Trophoblast cell (in vitro differentiated cells and primary cell): ENCODE results near the gene SERPIND1.
A peak's percentile ranks its signal among the peaks of the same experiment; 100 is the strongest.

ENCODE experiments used
- DNase-seq, 2 donors: peaks; one replicate each; pipeline ENCODE4 v3.0.0-alpha.2; 2016
- H2AFZ ChIP-seq: 2 replicates; pipeline ENCODE4 v1.6.1; 2013; ENCODE audit warnings: low read length, moderate library complexity, mild to moderate bottlenecking; ENCODE audit not compliant: insufficient read depth, poor library complexity
- H2AK5ac ChIP-seq: 2 replicates; pipeline ENCODE4 v1.6.1; 2013; ENCODE audit warnings: mild to moderate bottlenecking, low read length
- H2BK120ac ChIP-seq: 2 replicates; pipeline ENCODE4 v1.6.1; 2013; ENCODE audit warnings: low read length, mild to moderate bottlenecking, moderate library complexity; ENCODE audit not compliant: insufficient read depth, poor library complexity
- H2BK12ac ChIP-seq: 2 replicates; pipeline ENCODE4 v1.6.1; 2013; ENCODE audit warnings: mild to moderate bottlenecking, low read length, moderate library complexity
- H2BK5ac ChIP-seq: 2 replicates; pipeline ENCODE4 v1.6.1; 2013; ENCODE audit warnings: low read length, low read depth, moderate library complexity, mild to moderate bottlenecking; ENCODE audit not compliant: poor library complexity
- H3K14ac ChIP-seq: 2 replicates; pipeline ENCODE4 v1.6.1; 2013; ENCODE audit warnings: mild to moderate bottlenecking, low read length
- H3K18ac ChIP-seq: 2 replicates; pipeline ENCODE4 v1.6.1; 2013; ENCODE audit warnings: mild to moderate bottlenecking, low read length
- H3K23ac ChIP-seq: 2 replicates; pipeline ENCODE4 v1.6.1; 2013; ENCODE audit warnings: low read length
- H3K27ac ChIP-seq: 2 replicates; pipeline ENCODE4 v1.5.1; 2013; ENCODE audit warnings: low read depth, mild to moderate bottlenecking, inconsistent platforms, low read length, moderate library complexity
- H3K27me3 ChIP-seq: 2 replicates; pipeline ENCODE4 v1.6.1; 2013; ENCODE audit warnings: inconsistent platforms, mild to moderate bottlenecking, low read length, moderate library complexity; ENCODE audit not compliant: insufficient read depth
- H3K36me3 ChIP-seq, 2 experiments: 1 replicate in 1 of 2; 2 replicates in 1 of 2; pipeline ENCODE4 v1.6.1; 2013; ENCODE audit warnings: low read length in 2 of 2, mild to moderate bottlenecking in 2 of 2, moderate library complexity in 1 of 2; ENCODE audit not compliant: insufficient read depth in 2 of 2, control insufficient read depth in 1 of 2
- H3K4ac ChIP-seq: 2 replicates; pipeline ENCODE4 v1.6.1; 2013; ENCODE audit warnings: low read depth, mild to moderate bottlenecking, low read length, moderate library complexity
- H3K4me1 ChIP-seq, 2 experiments: 1 replicate in 1 of 2; 2 replicates in 1 of 2; pipeline ENCODE4 v1.6.1; 2013; ENCODE audit warnings: low read length in 2 of 2, mild to moderate bottlenecking in 2 of 2, moderate library complexity in 1 of 2; ENCODE audit not compliant: insufficient read depth in 2 of 2, control insufficient read depth in 1 of 2
- H3K4me2 ChIP-seq: 2 replicates; pipeline ENCODE4 v1.6.1; 2013; ENCODE audit warnings: inconsistent platforms, mild to moderate bottlenecking, low read length, moderate library complexity
- H3K4me3 ChIP-seq: 2 replicates; pipeline ENCODE4 v1.5.1; 2013; ENCODE audit warnings: mild to moderate bottlenecking, low read depth, low read length, inconsistent platforms
- H3K79me1 ChIP-seq: one replicate; pipeline ENCODE4 v1.6.1; 2013; ENCODE audit warnings: low read length
- H3K79me2 ChIP-seq: 2 replicates; pipeline ENCODE4 v1.6.1; 2013; ENCODE audit warnings: low read length, mild to moderate bottlenecking; ENCODE audit not compliant: control insufficient read depth, insufficient read depth, poor library complexity
- H3K9ac ChIP-seq: 2 replicates; pipeline ENCODE4 v1.6.1; 2013; ENCODE audit warnings: mild to moderate bottlenecking, low read length
- H3K9me3 ChIP-seq: 2 replicates; pipeline ENCODE4 v1.6.1; 2013; ENCODE audit warnings: low read depth, mild to moderate bottlenecking, control low read depth, inconsistent platforms, low read length; ENCODE audit not compliant: insufficient read depth
- H4K12ac ChIP-seq: 2 replicates; pipeline ENCODE4 v1.6.1; 2013; ENCODE audit warnings: low read depth, mild to moderate bottlenecking, low read length, moderate library complexity
- H4K8ac ChIP-seq: 2 replicates; pipeline ENCODE4 v1.6.1; 2013; ENCODE audit warnings: low read depth, mild to moderate bottlenecking, low read length, moderate library complexity
- H4K91ac ChIP-seq: one replicate; pipeline ENCODE4 v1.6.1; 2013; ENCODE audit warnings: low read depth, mild to moderate bottlenecking, low read length, moderate library complexity
- WGBS: extraction: QIAGEN DNeasy Blood & Tissue Kit; methylation state at CpG from one replicate; pipeline ENCODE4 v1.1.7; 2013; ENCODE audit warnings: missing lambda C conversion rate; ENCODE audit not compliant: insufficient read length, insufficient coverage; ENCODE audit errors: extremely low coverage; 5-methylcytosine and 5-hydroxymethylcytosine counted together

SERPIND1 gene

GRCh38 chr22:20760084-20760483, 13.8 kb upstream of the SERPIND1 start:
- no peak overlapping the region for H3K4ac ChIP-seq
- WGBS = no CpG with 5 or more reads among the region's 2 CpGs
- no peak overlapping the region for H2BK5ac ChIP-seq

GRCh38 chr22:20761536-20761935, 12.4 kb upstream of the SERPIND1 start:
- no peak overlapping the region for H3K4me3 ChIP-seq
- H3K79me1 ChIP-seq = no peaks in the 10 kb centered on the region
- no peak overlapping the region for H3K14ac ChIP-seq
- H3K4me1 ChIP-seq = no peaks in the 10 kb centered on the region
- no peaks in the 10 kb centered on the region for H3K9me3 ChIP-seq
- H2AK5ac ChIP-seq = no peak overlapping the region
- no peak overlapping the region for H3K4ac ChIP-seq
- no peak overlapping the region for H3K4me2 ChIP-seq
- no peaks in the 10 kb centered on the region for H3K27me3 ChIP-seq
- H4K8ac ChIP-seq = no peak overlapping the region
- no peak overlapping the region for H2BK12ac ChIP-seq
- H4K12ac ChIP-seq = no peak overlapping the region
- no peaks in the 10 kb centered on the region for H3K79me2 ChIP-seq
- H2BK120ac ChIP-seq = no peak overlapping the region
- no peak overlapping the region for H3K18ac ChIP-seq
- no peak overlapping the region for H2AFZ ChIP-seq
- H3K27ac ChIP-seq = no peak overlapping the region
- H4K91ac ChIP-seq = no peak overlapping the region
- WGBS = no CpG with 5 or more reads among the region's 2 CpGs
- no peak overlapping the region for H2BK5ac ChIP-seq
- H3K9ac ChIP-seq = no peak overlapping the region
- no peak overlapping the region for H3K23ac ChIP-seq
- H3K36me3 ChIP-seq = peaks cover 17 to 30% of the 10 kb centered on the region in 2 experiments
- DNase-seq = peak in 1 of 2 donors; percentile 47

More at GRCh38 chr22:20760084-20760483, 13.8 kb upstream of the SERPIND1 start:
- H3K4me2 ChIP-seq = no peak overlapping the region
- no peak overlapping the region for H4K91ac ChIP-seq
- H3K14ac ChIP-seq = no peak overlapping the region
- no peak overlapping the region for H4K8ac ChIP-seq
- no peaks in the 10 kb centered on the region for H3K27me3 ChIP-seq
- no peak overlapping the region for H2BK120ac ChIP-seq
- no peak overlapping the region for H2AK5ac ChIP-seq
- no peak overlapping the region for H3K4me3 ChIP-seq
- H3K36me3 ChIP-seq = peaks cover 17 to 24% of the 10 kb centered on the region in 2 experiments
- H3K9ac ChIP-seq = no peak overlapping the region
- DNase-seq = no peak
- no peak overlapping the region for H2AFZ ChIP-seq
- no peak overlapping the region for H3K18ac ChIP-seq
- H3K23ac ChIP-seq = no peak overlapping the region
- H3K27ac ChIP-seq = no peak overlapping the region
- H3K4me1 ChIP-seq = no peaks in the 10 kb centered on the region
- no peaks in the 10 kb centered on the region for H3K9me3 ChIP-seq
- H3K79me2 ChIP-seq = no peaks in the 10 kb centered on the region
- no peak overlapping the region for H2BK12ac ChIP-seq
- no peaks in the 10 kb centered on the region for H3K79me1 ChIP-seq
- no peak overlapping the region for H4K12ac ChIP-seq

GRCh38 chr22:20762233-20762796, 11.6 kb upstream of the SERPIND1 start:
- Histone ChIP-seq H3K4ac (no peak overlapping the region), H4K12ac (no peak overlapping the region), H3K4me3 (no peak overlapping the region), H3K4me1 (no peaks in the 10 kb centered on the region), H4K8ac (no peak overlapping the region), H3K79me2 (no peaks in the 10 kb centered on the region), H2BK120ac (no peak overlapping the region), H3K18ac (no peak overlapping the region), H3K9me3 (no peaks in the 10 kb centered on the region), H3K36me3 (peaks cover 17 to 30% of the 10 kb centered on the region in 2 experiments), H2BK5ac (no peak overlapping the region), H3K27me3 (no peaks in the 10 kb centered on the region), H2AFZ (no peak overlapping the region), H2BK12ac (no peak overlapping the region), H4K91ac (no peak overlapping the region), H3K4me2 (no peak overlapping the region), H3K9ac (no peak overlapping the region), H3K23ac (no peak overlapping the region), H3K27ac (no peak overlapping the region), H3K14ac (no peak overlapping the region), H3K79me1 (no peaks in the 10 kb centered on the region), H2AK5ac (no peak overlapping the region)
- no peak for DNase-seq
- no CpG with 5 or more reads among the region's 7 CpGs for WGBS

- no CpG with 5 or more reads among the region's 13 CpGs for WGBS
- H2BK12ac ChIP-seq = no peak overlapping the region
- H2BK120ac ChIP-seq = no peak overlapping the region
- no peaks in the 10 kb centered on the region for H3K27me3 ChIP-seq
- no peak overlapping the region for H3K23ac ChIP-seq
- no peak overlapping the region for H2AK5ac ChIP-seq
- no peak overlapping the region for H3K18ac ChIP-seq
- no peaks in the 10 kb centered on the region for H3K79me1 ChIP-seq
- H4K12ac ChIP-seq = no peak overlapping the region
- H3K4me1 ChIP-seq = no peaks in the 10 kb centered on the region
- no peak overlapping the region for H4K8ac ChIP-seq
- H2AFZ ChIP-seq = no peak overlapping the region
- H3K4me2 ChIP-seq = no peak overlapping the region
- no peak overlapping the region for H4K91ac ChIP-seq
- no peak overlapping the region for H2BK5ac ChIP-seq
- no peak overlapping the region for H3K14ac ChIP-seq
- no peak overlapping the region for H3K4ac ChIP-seq
- peaks cover 19 to 26% of the 10 kb centered on the region in 2 experiments for H3K36me3 ChIP-seq
- H3K9ac ChIP-seq = no peak overlapping the region
- no peak for DNase-seq
- H3K79me2 ChIP-seq = no peaks in the 10 kb centered on the region
- no peak overlapping the region for H3K4me3 ChIP-seq
- H3K9me3 ChIP-seq = no peaks in the 10 kb centered on the region
- no peak overlapping the region for H3K27ac ChIP-seq
Measured at GRCh38 chr22:20763630-20764470, 10.1 kb upstream of the SERPIND1 start.
